Calu3 (cell line): ENCODE results near the gene OSBPL5. TPM values are rescaled to one million over a fixed set of nuclear protein-coding genes. Genes with fewer than 3 reads are reported as not detected.

Source experiments
- BruUV-seq: library from RNA; stranded (reverse); fragments of 400-500 nt; replicated peaks from 2 replicates; lab custom pipeline; 2021; lab: Mats Ljungman, UMichigan
- CTCF ChIA-PET: fragments of 300-600 bp; sonication (Branson Sonifier 250); formaldehyde crosslinking; loops from one replicate; lab custom pipeline; 2022; ENCODE audit warnings: antibody characterized with exemption; lab: Charles Lee
- DNase-seq: peaks from one replicate; pipeline ENCODE4 v3.0.0; 2022
- H3K27ac Mint-ChIP-seq: one replicate; pipeline ENCODE4 v1.8.0; 2022; ENCODE audit warnings: mixed read lengths; ENCODE audit not compliant: unreplicated experiment
- H3K27me3 Mint-ChIP-seq: one replicate; pipeline ENCODE4 v1.8.0; 2022; ENCODE audit warnings: mixed read lengths; ENCODE audit not compliant: unreplicated experiment
- H3K36me3 Mint-ChIP-seq: one replicate; pipeline ENCODE4 v1.8.0; 2022; ENCODE audit warnings: mild to moderate bottlenecking, moderate library complexity, mixed read lengths; ENCODE audit not compliant: insufficient read depth, unreplicated experiment
- H3K4me1 Mint-ChIP-seq: one replicate; pipeline ENCODE4 v1.8.0; 2022; ENCODE audit warnings: mild to moderate bottlenecking, low read depth, mixed read lengths; ENCODE audit not compliant: unreplicated experiment
- H3K4me3 Mint-ChIP-seq: one replicate; pipeline ENCODE4 v1.8.0; 2022; ENCODE audit warnings: mild to moderate bottlenecking, low read depth, moderate library complexity, mixed read lengths; ENCODE audit not compliant: unreplicated experiment
- H3K9me3 Mint-ChIP-seq: one replicate; pipeline ENCODE4 v1.8.0; 2022; ENCODE audit warnings: low read depth, mixed read lengths; ENCODE audit not compliant: unreplicated experiment
- CTCF ChIP-seq: fragments of 200-600 bp; IDR thresholded peaks from one replicate; pipeline ENCODE4 v1.8.0; 2022; ENCODE audit warnings: antibody characterized with exemption; ENCODE audit not compliant: unreplicated experiment
- intact Hi-C: fragments of 100-400 bp; cut with micrococcal nuclease; formaldehyde crosslinking; loops from one replicate; pipeline ENCODE4 v1.10.0; 2022; ENCODE audit not compliant: unreplicated experiment
- total RNA-seq: library from RNA; stranded (reverse); gene quantifications from 2 replicates; pipeline ENCODE4 v1.2.3, GENCODE V29; 2022

The OSBPL5 gene
- total RNA-seq, 1 experiment from 2014 or later: 7.1 TPM

DNA sequence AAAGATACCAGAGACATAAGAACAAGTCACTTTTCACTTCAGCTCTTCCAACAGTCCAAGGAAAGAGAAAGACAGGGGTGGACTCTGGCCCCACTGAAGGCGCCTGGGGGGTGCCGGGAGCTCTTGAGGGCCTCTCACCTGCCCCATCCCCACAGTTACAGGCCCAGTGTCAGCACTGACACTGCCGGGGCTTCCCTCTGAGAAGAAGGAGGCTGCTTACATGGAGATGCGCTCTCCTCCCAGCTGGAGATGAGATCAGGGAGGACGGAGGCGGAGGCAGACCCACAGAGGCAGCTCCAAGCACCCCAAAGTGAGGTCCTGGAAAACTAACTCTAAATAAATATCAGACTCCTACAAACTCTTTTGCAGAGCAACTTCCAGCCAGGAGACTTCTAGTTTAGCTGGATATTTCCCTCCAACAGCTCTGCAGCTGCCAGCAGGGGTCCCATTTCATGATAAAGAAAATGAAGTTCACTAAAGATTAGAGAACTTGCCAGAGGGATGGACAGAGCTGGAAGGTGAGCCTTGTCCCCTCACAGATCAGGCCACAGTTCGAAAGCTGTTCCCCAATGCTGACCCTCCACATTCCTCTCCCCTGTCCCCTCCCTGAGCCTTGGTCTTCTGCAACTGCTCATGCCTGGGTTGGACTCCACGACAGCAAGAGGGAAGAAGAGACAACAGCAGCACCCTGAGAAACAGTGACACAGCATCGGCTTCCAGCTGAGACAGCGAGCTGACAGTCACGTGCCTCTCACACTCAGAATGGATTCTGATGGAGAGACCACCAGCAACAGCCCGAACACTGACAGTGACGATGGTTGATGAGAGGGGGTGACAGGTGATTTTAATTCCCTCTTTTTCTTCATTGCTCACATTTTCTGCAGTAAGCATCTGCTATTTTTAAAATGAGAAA lies 113.7 kb downstream of the OSBPL5 start:
- BruUV-seq: no TSS peak
- CTCF ChIA-PET: no interaction called here
- peaks cover 23% of the 10 kb centered on the region for H3K4me1 Mint-ChIP-seq
- H3K27ac Mint-ChIP-seq: no peak overlapping the region
- H3K9me3 Mint-ChIP-seq: no peaks in the 10 kb centered on the region
- no peak overlapping the region for H3K4me3 Mint-ChIP-seq
- H3K27me3 Mint-ChIP-seq: no peaks in the 10 kb centered on the region
- intact Hi-C loops: no loop called here
- H3K36me3 Mint-ChIP-seq: peaks cover 41% of the 10 kb centered on the region
- DNase-seq: no peak
- no peak for TF ChIP-seq CTCF

DNA sequence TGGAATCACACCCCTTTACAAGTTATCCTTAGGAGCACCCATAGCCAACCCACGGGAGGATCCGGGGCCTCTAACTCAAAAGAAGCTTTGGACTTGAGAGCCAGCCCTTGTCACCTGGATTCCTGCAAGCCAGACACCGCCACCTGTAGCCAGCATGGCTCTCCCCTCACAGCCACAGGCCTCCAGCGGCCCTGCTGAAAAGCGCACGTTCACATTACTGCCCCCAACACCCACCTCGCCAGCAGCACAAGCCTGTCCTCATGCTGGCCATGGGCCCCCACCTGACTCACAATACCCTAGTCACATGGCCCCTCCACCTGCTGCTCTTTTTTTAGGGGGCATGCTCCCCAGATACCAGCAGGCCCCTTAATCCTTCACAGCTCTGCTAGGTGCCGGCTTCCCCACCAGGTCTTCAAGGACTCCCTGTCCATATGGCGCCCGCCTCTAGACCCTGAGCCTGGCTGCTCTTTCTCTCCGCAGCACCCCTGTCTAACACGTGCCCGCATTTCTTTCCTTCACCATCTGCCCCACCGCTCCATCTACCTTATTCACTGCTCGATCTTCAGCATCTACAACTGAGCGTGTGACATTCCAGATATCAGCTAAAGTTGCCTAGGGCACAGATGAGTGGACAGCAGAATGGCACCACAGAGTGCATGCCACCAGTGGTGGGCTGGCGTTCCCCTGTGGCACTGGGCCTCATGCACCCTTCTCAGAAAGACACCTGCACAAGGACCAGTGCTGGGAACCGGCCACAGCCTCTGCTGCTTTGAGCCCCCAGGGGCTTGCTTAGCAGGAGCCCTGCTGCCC lies 114.5 kb downstream of the OSBPL5 start:
- intact Hi-C loops: no loop called here
- peak overlapping the region; percentile 33 for H3K4me3 Mint-ChIP-seq
- H3K4me1 Mint-ChIP-seq: peaks cover 23% of the 10 kb centered on the region
- TF ChIP-seq CTCF: no peak
- no peaks in the 10 kb centered on the region for H3K27me3 Mint-ChIP-seq
- CTCF ChIA-PET: interaction anchor here (0.5 to 1.7 kb wide), 3 partner anchors 13 to 184 kb away, joined by 6 to 15 read pairs (median 7); no protein-coding TSS in a partner anchor
- H3K27ac Mint-ChIP-seq: peak overlapping the region; percentile 33
- no peak for DNase-seq
- H3K36me3 Mint-ChIP-seq: peaks cover 42% of the 10 kb centered on the region
- no TSS peak for BruUV-seq
- no peaks in the 10 kb centered on the region for H3K9me3 Mint-ChIP-seq

DNA sequence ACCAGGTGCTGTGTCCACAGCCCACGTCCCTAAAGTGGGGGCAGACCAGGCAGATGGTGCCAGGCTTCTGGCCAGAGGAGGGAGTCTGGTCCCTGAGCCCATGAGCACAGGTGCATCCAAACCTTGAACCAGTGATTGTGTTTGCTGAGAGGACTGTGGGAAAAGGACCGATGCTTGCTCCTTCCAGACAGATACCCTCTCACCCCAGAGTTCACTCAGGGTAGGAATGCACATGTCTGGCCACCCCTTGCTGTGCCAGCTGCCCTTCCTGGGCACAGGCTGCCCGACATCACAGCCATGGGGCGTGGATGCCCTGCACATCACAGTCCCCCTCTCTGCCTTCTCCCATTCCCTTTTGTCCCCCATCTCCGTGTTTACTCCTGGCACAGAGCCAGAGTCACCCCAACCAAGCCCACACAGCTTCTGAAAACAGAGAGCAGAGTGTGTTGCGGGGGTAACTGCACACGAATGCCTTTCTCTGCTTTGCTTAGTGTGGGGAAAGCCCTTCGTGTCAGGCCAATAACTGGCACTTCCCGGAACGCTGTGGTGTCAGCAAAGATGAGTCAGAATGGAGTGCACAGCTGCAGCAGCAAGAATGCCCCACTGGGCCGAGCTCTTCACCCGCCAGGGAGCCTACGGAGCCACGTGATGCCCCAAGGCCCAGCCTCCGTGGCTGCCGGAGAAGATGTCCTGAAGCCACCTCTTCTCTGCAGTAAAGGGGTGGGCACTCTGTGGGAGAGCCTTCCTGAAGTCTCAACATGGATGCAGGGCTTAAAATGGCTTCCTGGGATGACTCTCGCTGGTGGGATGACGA lies 115.5 kb downstream of the OSBPL5 start:
- CTCF ChIA-PET: interaction anchor here (0.5 to 1.7 kb wide), 4 partner anchors 12 to 359 kb away, joined by 4 to 15 read pairs (median 6); no protein-coding TSS in a partner anchor
- no peak for TF ChIP-seq CTCF
- intact Hi-C loops: no loop called here
- no TSS peak for BruUV-seq
- Mint-ChIP-seq H3K27me3 (no peaks in the 10 kb centered on the region), H3K4me3 (peak overlapping the region; percentile 33), H3K9me3 (no peaks in the 10 kb centered on the region), H3K4me1 (peaks cover 23% of the 10 kb centered on the region), H3K27ac (peak overlapping the region; percentile 33), H3K36me3 (peaks cover 37% of the 10 kb centered on the region)
- DNase-seq: peak; percentile 75

- Mint-ChIP-seq H3K4me1 (peaks cover 23% of the 10 kb centered on the region), H3K27me3 (no peaks in the 10 kb centered on the region)
These were observed 117.5 kb downstream of the OSBPL5 start for GRCh38 chr11:3047637-3048036.

More at GRCh38 chr11:3047637-3048036, 117.5 kb downstream of the OSBPL5 start:
- CTCF ChIA-PET: interaction anchor here (0.5 to 1.1 kb wide), 2 partner anchors 38 to 309 kb away, joined by 3 to 4 read pairs; no protein-coding TSS in a partner anchor
- BruUV-seq: no TSS peak
- H3K36me3 Mint-ChIP-seq: peaks cover 39% of the 10 kb centered on the region
- no peak for DNase-seq
- no peaks in the 10 kb centered on the region for H3K9me3 Mint-ChIP-seq
- H3K4me3 Mint-ChIP-seq: no peak overlapping the region
- no peak overlapping the region for H3K27ac Mint-ChIP-seq
- TF ChIP-seq CTCF: no peak
- intact Hi-C loops: no loop called here
